ENCODE data around the gene HAVCR2. TPM values are rescaled to one million over a fixed set of nuclear protein-coding genes. Genes with fewer than 3 reads are reported as not detected.

HAVCR2 gene
- total RNA-seq, 4 donors from 2014 or later = 2.2 to 7.3 (median 3.5) TPM

DNA sequence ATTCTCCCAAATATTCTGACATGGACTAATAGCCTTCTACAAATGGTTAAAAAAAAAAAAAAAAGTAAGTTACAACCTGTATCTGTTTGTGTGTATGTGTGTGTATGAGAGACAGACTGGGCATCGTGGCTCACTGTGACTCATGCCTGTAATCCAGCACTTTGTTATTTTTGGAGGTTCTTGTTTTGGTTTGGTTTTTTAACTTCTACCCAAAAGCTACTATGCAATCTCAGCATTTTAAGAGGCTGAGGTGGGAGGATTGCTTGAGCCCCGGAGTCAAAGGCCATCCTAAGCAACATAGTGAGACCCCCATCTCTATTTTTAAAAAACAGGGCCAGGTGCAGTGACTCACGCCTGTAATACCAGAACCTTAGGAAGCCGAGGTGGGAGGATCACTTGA is 32.3 kb downstream of the HAVCR2 start:
- DNase-seq = peak; percentile 7 to 14
- no peak for TF ChIP-seq POLR2A (IDR thresholded peaks at IDR 0.05)
- TF ChIP-seq, protein P1, sequence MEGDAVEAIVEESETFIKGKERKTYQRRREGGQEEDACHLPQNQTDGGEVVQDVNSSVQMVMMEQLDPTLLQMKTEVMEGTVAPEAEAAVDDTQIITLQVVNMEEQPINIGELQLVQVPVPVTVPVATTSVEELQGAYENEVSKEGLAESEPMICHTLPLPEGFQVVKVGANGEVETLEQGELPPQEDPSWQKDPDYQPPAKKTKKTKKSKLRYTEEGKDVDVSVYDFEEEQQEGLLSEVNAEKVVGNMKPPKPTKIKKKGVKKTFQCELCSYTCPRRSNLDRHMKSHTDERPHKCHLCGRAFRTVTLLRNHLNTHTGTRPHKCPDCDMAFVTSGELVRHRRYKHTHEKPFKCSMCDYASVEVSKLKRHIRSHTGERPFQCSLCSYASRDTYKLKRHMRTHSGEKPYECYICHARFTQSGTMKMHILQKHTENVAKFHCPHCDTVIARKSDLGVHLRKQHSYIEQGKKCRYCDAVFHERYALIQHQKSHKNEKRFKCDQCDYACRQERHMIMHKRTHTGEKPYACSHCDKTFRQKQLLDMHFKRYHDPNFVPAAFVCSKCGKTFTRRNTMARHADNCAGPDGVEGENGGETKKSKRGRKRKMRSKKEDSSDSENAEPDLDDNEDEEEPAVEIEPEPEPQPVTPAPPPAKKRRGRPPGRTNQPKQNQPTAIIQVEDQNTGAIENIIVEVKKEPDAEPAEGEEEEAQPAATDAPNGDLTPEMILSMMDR (IDR thresholded peaks at IDR 0.05) = no peak
- intact Hi-C loops (cut with DNase I) = no loop called here
- no peaks in the 10 kb centered on the region for H3K4me1 ChIP-seq
- WGBS, 2 donors = 43 to 49% methylated on average over 4 of the region's 4 CpGs
- H3K36me3 ChIP-seq = no peaks in the 10 kb centered on the region
- H3K9me3 ChIP-seq = no peaks in the 10 kb centered on the region
- no peaks in the 10 kb centered on the region for H3K27me3 ChIP-seq
- no peak overlapping the region for H3K4me3 ChIP-seq (replicated peaks in 1 of 3)
- H3K27ac ChIP-seq = no peak overlapping the region

DNA sequence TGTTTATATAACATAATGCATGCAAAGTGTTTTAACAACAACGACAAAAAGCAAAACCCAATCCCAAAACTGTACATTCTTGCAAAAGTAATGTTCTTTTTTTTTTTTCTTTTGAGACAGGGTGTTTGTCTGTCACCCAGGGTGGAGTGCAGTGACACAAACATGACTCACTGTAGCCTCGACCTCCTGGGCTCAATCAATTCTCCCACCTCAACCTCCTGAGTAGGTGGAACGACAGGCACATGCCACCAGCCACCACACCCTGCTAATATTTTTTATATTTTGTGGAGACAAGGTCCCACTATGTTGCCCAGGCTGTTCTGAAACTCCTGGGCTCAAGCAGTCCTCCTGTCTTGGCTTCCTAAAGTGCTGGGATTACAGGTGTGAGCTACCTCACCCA is 36.3 kb downstream of the HAVCR2 start:
- Histone ChIP-seq H3K36me3 (no peaks in the 10 kb centered on the region), H3K4me1 (no peaks in the 10 kb centered on the region), H3K27ac (no peak overlapping the region), H3K4me3 (replicated peaks in 1 of 3) (no peak overlapping the region), H3K27me3 (no peaks in the 10 kb centered on the region), H3K9me3 (no peaks in the 10 kb centered on the region)
- DNase-seq = no peak
- TF ChIP-seq, protein P1 (IDR thresholded peaks at IDR 0.05) = no peak
- no peak for TF ChIP-seq POLR2A (IDR thresholded peaks at IDR 0.05)
- intact Hi-C loops (cut with DNase I) = no loop called here
- WGBS, 2 donors = 69 to 72% methylated on average over 3 of the region's 3 CpGs

DNA sequence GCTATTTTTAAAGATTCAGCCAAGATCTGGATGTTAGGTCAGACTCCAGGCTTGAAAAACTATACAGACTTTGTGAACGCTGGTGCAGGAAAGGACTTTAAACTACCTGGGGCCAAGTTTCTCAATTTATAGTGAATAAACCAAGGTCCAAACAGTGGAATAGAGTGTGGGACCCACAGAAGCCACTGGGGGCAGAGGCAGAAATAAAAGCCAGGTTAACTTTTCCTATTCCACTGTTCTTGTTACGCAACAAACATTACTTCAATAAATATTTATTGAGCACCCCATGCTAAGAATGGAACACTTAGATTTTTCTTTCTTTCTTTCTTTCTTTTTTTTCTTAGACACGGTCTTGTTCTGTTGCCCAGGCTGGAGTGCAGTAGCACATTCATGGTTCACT is 38.9 kb downstream of the HAVCR2 start:
- Histone ChIP-seq H3K9me3 (no peaks in the 10 kb centered on the region), H3K36me3 (no peaks in the 10 kb centered on the region), H3K27me3 (no peaks in the 10 kb centered on the region), H3K27ac (no peak overlapping the region), H3K4me3 (replicated peaks in 1 of 3) (no peak overlapping the region), H3K4me1 (no peaks in the 10 kb centered on the region)
- DNase-seq = no peak
- TF ChIP-seq, protein P1 (IDR thresholded peaks at IDR 0.05) = no peak
- no peak for TF ChIP-seq POLR2A (IDR thresholded peaks at IDR 0.05)
- intact Hi-C loops (cut with DNase I) = no loop called here
- 85 to 90% methylated on average over 3 of the region's 3 CpGs for WGBS, 2 donors

DNA sequence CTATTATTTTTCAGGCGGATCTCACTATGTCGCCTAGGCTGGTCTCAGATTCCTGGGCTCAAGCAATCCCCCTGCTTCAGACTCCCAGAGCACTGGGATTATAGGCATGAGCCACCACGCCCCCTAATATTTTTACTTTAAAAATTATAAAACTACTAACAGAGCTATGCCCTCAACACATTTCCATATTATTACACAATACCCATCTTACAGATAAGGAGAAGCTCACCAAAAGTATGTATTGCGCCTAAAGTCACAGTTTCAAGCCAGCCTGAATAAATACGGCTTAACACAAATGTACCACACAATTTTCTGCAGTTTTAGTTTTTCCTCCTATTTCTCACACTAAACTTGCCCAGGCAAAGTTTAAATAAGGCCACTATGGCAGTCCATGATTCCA is 40.1 kb downstream of the HAVCR2 start:
- no peak for DNase-seq
- Histone ChIP-seq H3K27ac (no peak overlapping the region), H3K4me1 (no peaks in the 10 kb centered on the region), H3K4me3 (replicated peaks in 1 of 3) (no peak overlapping the region), H3K27me3 (no peaks in the 10 kb centered on the region), H3K9me3 (no peaks in the 10 kb centered on the region), H3K36me3 (no peaks in the 10 kb centered on the region)
- intact Hi-C loops (cut with DNase I) = no loop called here
- 91 to 98% methylated on average over 5 of the region's 5 CpGs for WGBS, 2 donors
- no peak for TF ChIP-seq POLR2A (IDR thresholded peaks at IDR 0.05)
- TF ChIP-seq, protein P1 (IDR thresholded peaks at IDR 0.05) = no peak

DNA sequence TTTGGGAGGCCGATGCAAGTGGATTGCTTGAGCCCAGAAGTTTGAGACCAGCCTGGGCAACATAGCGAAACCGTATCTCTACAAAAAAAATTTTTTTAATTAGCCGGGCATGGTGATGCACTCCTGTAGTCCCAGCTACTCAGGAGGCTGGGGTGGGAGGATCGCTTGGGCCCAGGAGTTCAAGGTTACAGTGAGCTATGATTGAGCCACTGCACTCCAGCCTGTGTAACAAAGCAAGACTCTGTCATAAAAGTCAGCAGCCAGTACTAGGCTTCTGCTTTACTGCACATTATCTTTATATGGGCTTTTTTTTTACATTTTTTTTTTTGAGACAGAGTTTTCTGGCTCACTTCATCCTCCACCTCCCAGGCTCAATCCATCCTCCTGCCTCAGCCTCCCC is 40.5 kb downstream of the HAVCR2 start:
- Histone ChIP-seq H3K9me3 (no peaks in the 10 kb centered on the region), H3K4me3 (replicated peaks in 1 of 3) (no peak overlapping the region), H3K36me3 (no peaks in the 10 kb centered on the region), H3K4me1 (no peaks in the 10 kb centered on the region), H3K27ac (no peak overlapping the region), H3K27me3 (no peaks in the 10 kb centered on the region)
- intact Hi-C loops (cut with DNase I) = no loop called here
- 98 to 99% methylated on average over 5 of the region's 5 CpGs for WGBS, 2 donors
- TF ChIP-seq, protein P1 (IDR thresholded peaks at IDR 0.05) = no peak
- TF ChIP-seq POLR2A (IDR thresholded peaks at IDR 0.05) = no peak
- no peak for DNase-seq

Measured in thyroid gland (tissue), 4 donors.